ENCODE measurements around the gene TRMT2B. TPM values are rescaled to one million over a fixed set of nuclear protein-coding genes. Genes with fewer than 3 reads are reported as not detected.
A peak's percentile ranks its signal among the peaks of the same experiment; 100 is the strongest.

Gene TRMT2B
- total and polyA plus RNA-seq, 10 of the 15 experiments (the other 5 are each of a cell fraction or from before 2014, with no cell fraction given), result 2.5 to 14.2 (median 11.5) TPM

- intact Hi-C loops (cut with micrococcal nuclease; ENCODE audit: unreplicated experiment) (no loop called here), in situ Hi-C loops (cut with MboI) (no loop called here)
- Histone ChIP-seq H3K4me1 (ENCODE audit: control insufficient read depth, insufficient read depth, low read length) (no peaks in the 10 kb centered on the region), H4K20me1 (ENCODE audit: control insufficient read depth, insufficient read depth) (no peaks in the 10 kb centered on the region), H3K4me2 (ENCODE audit: control insufficient read depth, insufficient read depth) (no peak overlapping the region), H2AFZ (ENCODE audit: control insufficient read depth, low read depth, low read length) (no peak overlapping the region), H3K27ac (ENCODE audit: control insufficient read depth, insufficient read depth) (no peak overlapping the region), H3K27me3 (replicated peaks in 1 of 2; ENCODE audit: control insufficient read depth in 2 of 2, insufficient read depth in 2 of 2, low read length in 1 of 2) (no peaks in the 10 kb centered on the region), H3K4me3 (no peak overlapping the region), H3K79me2 (ENCODE audit: control insufficient read depth, insufficient read depth, low read length) (no peaks in the 10 kb centered on the region), H3K36me3 (ENCODE audit: control insufficient read depth in 2 of 2, insufficient read depth in 2 of 2, low read length in 1 of 2) (no peaks in the 10 kb centered on the region; a peak in 1 of 4 replicates), H3K9me3 (replicated peaks; ENCODE audit: control insufficient read depth, insufficient read depth, low read length) (no peaks in the 10 kb centered on the region), H3K9ac (ENCODE audit: control insufficient read depth, insufficient read depth, low read length) (no peak overlapping the region)
- no peak for ATAC-seq
- no TSS peak for BruUV-seq (replicated peaks)
- no peak for TF ChIP-seq KAT2A (conservative IDR thresholded peaks at IDR 0.05; ENCODE audit: control insufficient read depth, low read depth, low read length)
- TF ChIP-seq ZBTB40 (IDR thresholded peaks at IDR 0.05; ENCODE audit: borderline replicate concordance), result peak; percentile 55; the same call in 1 of the 2 replicates
- no peak for TF ChIP-seq SREBF2 (IDR thresholded peaks at IDR 0.05; ENCODE audit: low read length)
- ChIA-PET RAD21 (ENCODE audit: unreplicated experiment) (no interaction called here), POLR2A (no interaction called here), CTCF (no interaction called here), SMC1A (ENCODE audit: uncharacterized antibody, unreplicated experiment) (no interaction called here)
- no peak for DNase-seq (ENCODE audit: low read depth, low spot score)
- FAIRE-seq, result no peak
Observed at GRCh38 chrX:101037231-101037630, 14.7 kb downstream of the TRMT2B start.

GRCh38 chrX:101029665-101030064 is 22.2 kb downstream of the TRMT2B start:
- no peak overlapping the region for H3K4me2 ChIP-seq (ENCODE audit: control insufficient read depth, insufficient read depth)
- POLR2A ChIA-PET, result no interaction called here
- H3K4me3 ChIP-seq, result no peak overlapping the region
- no peak overlapping the region for H2AFZ ChIP-seq (ENCODE audit: control insufficient read depth, low read depth, low read length)
- no peaks in the 10 kb centered on the region; a peak in 1 of 4 replicates for H3K36me3 ChIP-seq (ENCODE audit: control insufficient read depth in 2 of 2, insufficient read depth in 2 of 2, low read length in 1 of 2)
- RAD21 ChIA-PET (ENCODE audit: unreplicated experiment), result no interaction called here
- H3K27me3 ChIP-seq (replicated peaks in 1 of 2; ENCODE audit: control insufficient read depth in 2 of 2, insufficient read depth in 2 of 2, low read length in 1 of 2), result no peaks in the 10 kb centered on the region
- FAIRE-seq (no peak), DNase-seq (ENCODE audit: low read depth, low spot score) (no peak), ATAC-seq (no peak)
- H4K20me1 ChIP-seq (ENCODE audit: control insufficient read depth, insufficient read depth), result no peaks in the 10 kb centered on the region
- no peaks in the 10 kb centered on the region for H3K4me1 ChIP-seq (ENCODE audit: control insufficient read depth, insufficient read depth, low read length)
- WGBS (ENCODE audit: insufficient coverage, insufficient replicate concordance, low lambda C conversion rate, missing lambda C conversion rate), result 67% methylated on average over 1 of the region's 1 CpG
- no peaks in the 10 kb centered on the region for H3K9me3 ChIP-seq (replicated peaks; ENCODE audit: control insufficient read depth, insufficient read depth, low read length)
- BruUV-seq (replicated peaks), result no TSS peak
- SMC1A ChIA-PET (ENCODE audit: uncharacterized antibody, unreplicated experiment), result no interaction called here
- H3K27ac ChIP-seq (ENCODE audit: control insufficient read depth, insufficient read depth), result no peak overlapping the region
- in situ Hi-C loops (cut with MboI), result no loop called here
- no peaks in the 10 kb centered on the region for H3K79me2 ChIP-seq (ENCODE audit: control insufficient read depth, insufficient read depth, low read length)
- H3K9ac ChIP-seq (ENCODE audit: control insufficient read depth, insufficient read depth, low read length), result no peak overlapping the region
- intact Hi-C loops (cut with micrococcal nuclease; ENCODE audit: unreplicated experiment), result no loop called here
- CTCF ChIA-PET, result no interaction called here
- TF ChIP-seq KLF5 (IDR thresholded peaks at IDR 0.05; ENCODE audit: partially characterized antibody) (no peak), EED (IDR thresholded peaks at IDR 0.05; ENCODE audit: low read depth) (no peak), ZBTB33 (IDR thresholded peaks at IDR 0.05) (no peak), CTCF (IDR thresholded peaks at IDR 0.05 in 2 of 3, conservative IDR thresholded peaks at IDR 0.05 in 1 of 3; ENCODE audit: control insufficient read depth in 2 of 3, extremely low read depth in 1 of 3, insufficient read depth in 1 of 3, low read depth in 3 of 3, low read length in 3 of 3) (no peak), RUNX3 (IDR thresholded peaks at IDR 0.05; ENCODE audit: low read length) (no peak), RAD21 (IDR thresholded peaks at IDR 0.05; ENCODE audit: insufficient read depth, low read depth, low read length) (no peak), ETV6 (conservative IDR thresholded peaks at IDR 0.05 in 1 of 2, IDR thresholded peaks at IDR 0.05 in 1 of 2; ENCODE audit: borderline replicate concordance in 1 of 2, low read depth in 1 of 2) (no peak)

Data from GM12878 (cell line).